SK-N-SH treated with all-trans-retinoic acid at 6 μM for 48 hours (cell line): ENCODE results near the gene TBC1D4.

Experiments used
- ATAC-seq: fragments of 200-7000 bp; cut with Tn5 transposase; 3 replicates; pipeline ENCODE4 v1.9.1; 2020; ENCODE audit warnings: mild to moderate bottlenecking, moderate library complexity
- BACH2 ChIP-seq: fragments of 250-450 bp; sonication (Bioruptor Pico); IDR thresholded peaks from 2 replicates; pipeline ENCODE4 v1.9.0; 2021; ENCODE audit warnings: mild to moderate bottlenecking, borderline replicate concordance
- CREB5 ChIP-seq: fragments of 250-450 bp; sonication (Bioruptor Pico); IDR thresholded peaks from 2 replicates; pipeline ENCODE4 v1.5.1; 2020; ENCODE audit warnings: low read depth, mild to moderate bottlenecking, moderate library complexity
- ESRRG ChIP-seq: fragments of 250-450 bp; sonication (Bioruptor Pico); IDR thresholded peaks from 2 replicates; pipeline ENCODE4 v1.6.1; 2021; ENCODE audit warnings: mild to moderate bottlenecking
- OSR1 ChIP-seq: fragments of 250-450 bp; sonication (Bioruptor Pico); IDR thresholded peaks from 2 replicates; pipeline ENCODE4 v1.8.0; 2022; ENCODE audit warnings: moderate library complexity, mild to moderate bottlenecking, inconsistent platforms
- PPARA ChIP-seq: fragments of 250-450 bp; sonication (Bioruptor Pico); IDR thresholded peaks from 2 replicates; pipeline ENCODE4 v1.5.0; 2020; ENCODE audit warnings: mild to moderate bottlenecking, borderline replicate concordance
- RARB ChIP-seq: fragments of 250-450 bp; sonication (Bioruptor Pico); IDR thresholded peaks from 2 replicates; pipeline ENCODE4 v1.8.0; 2021; ENCODE audit warnings: mild to moderate bottlenecking, moderate library complexity
- SNAI2 ChIP-seq: fragments of 250-450 bp; sonication (Bioruptor Pico); IDR thresholded peaks from 2 replicates; pipeline ENCODE4 v1.5.0; 2020; ENCODE audit warnings: mild to moderate bottlenecking, moderate library complexity
- TCF4 ChIP-seq: fragments of 250-450 bp; sonication (Bioruptor Pico); IDR thresholded peaks from 2 replicates; pipeline ENCODE4 v1.8.0; 2021; ENCODE audit warnings: mild to moderate bottlenecking, moderate library complexity, borderline replicate concordance
- TOX ChIP-seq: fragments of 250-450 bp; sonication (Bioruptor Pico); IDR thresholded peaks from 2 replicates; pipeline ENCODE4 v1.8.0; 2021; ENCODE audit warnings: mild to moderate bottlenecking, moderate library complexity, borderline replicate concordance
- ZFP3 ChIP-seq: fragments of 250-450 bp; sonication (Bioruptor Pico); IDR thresholded peaks from 2 replicates; pipeline ENCODE4 v1.5.0; 2020; ENCODE audit warnings: mild to moderate bottlenecking, moderate library complexity
- ZFP30 ChIP-seq: fragments of 450-650 bp; formaldehyde crosslinking; IDR thresholded peaks from 2 replicates; pipeline ENCODE4 v1.5.0; 2022; ENCODE audit warnings: mild to moderate bottlenecking, moderate library complexity
- ZNF8 ChIP-seq: fragments of 450-650 bp; formaldehyde crosslinking; IDR thresholded peaks from 2 replicates; pipeline ENCODE4 v1.5.0; 2020; ENCODE audit warnings: mild to moderate bottlenecking, moderate library complexity
- TF ChIP-seq, protein P1 (sequence below): fragments of 250-450 bp; sonication (Bioruptor Pico); IDR thresholded peaks from 2 replicates; pipeline ENCODE4 v1.5.1; 2021; ENCODE audit warnings: mild to moderate bottlenecking, moderate library complexity
- TF ChIP-seq, protein P2 (sequence below): fragments of 250-450 bp; sonication (Bioruptor Pico); IDR thresholded peaks from 2 replicates; pipeline ENCODE4 v1.8.0; 2020; ENCODE audit warnings: mild to moderate bottlenecking, moderate library complexity, borderline replicate concordance
- TF ChIP-seq, protein P3 (sequence below): fragments of 250-450 bp; sonication (Bioruptor Pico); IDR thresholded peaks from 2 replicates; pipeline ENCODE4 v1.8.0; 2021; ENCODE audit warnings: low read depth, mild to moderate bottlenecking, moderate library complexity, borderline replicate concordance

The TBC1D4 gene

GRCh38 chr13:75383064-75383715, 98.8 kb downstream of the TBC1D4 start:
- no peak for ATAC-seq
- no peak for TF ChIP-seq BACH2 (CRISPR knock-in tag)
- TF ChIP-seq ESRRG: no peak
- TF ChIP-seq OSR1 (CRISPR knock-in tag): no peak
- TF ChIP-seq, protein P1, sequence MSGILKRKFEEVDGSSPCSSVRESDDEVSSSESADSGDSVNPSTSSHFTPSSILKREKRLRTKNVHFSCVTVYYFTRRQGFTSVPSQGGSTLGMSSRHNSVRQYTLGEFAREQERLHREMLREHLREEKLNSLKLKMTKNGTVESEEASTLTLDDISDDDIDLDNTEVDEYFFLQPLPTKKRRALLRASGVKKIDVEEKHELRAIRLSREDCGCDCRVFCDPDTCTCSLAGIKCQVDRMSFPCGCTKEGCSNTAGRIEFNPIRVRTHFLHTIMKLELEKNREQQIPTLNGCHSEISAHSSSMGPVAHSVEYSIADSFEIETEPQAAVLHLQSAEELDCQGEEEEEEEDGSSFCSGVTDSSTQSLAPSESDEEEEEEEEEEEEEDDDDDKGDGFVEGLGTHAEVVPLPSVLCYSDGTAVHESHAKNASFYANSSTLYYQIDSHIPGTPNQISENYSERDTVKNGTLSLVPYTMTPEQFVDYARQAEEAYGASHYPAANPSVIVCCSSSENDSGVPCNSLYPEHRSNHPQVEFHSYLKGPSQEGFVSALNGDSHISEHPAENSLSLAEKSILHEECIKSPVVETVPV: no peak
- no peak for TF ChIP-seq ZFP3 (CRISPR knock-in tag)
- TF ChIP-seq, protein P2, sequence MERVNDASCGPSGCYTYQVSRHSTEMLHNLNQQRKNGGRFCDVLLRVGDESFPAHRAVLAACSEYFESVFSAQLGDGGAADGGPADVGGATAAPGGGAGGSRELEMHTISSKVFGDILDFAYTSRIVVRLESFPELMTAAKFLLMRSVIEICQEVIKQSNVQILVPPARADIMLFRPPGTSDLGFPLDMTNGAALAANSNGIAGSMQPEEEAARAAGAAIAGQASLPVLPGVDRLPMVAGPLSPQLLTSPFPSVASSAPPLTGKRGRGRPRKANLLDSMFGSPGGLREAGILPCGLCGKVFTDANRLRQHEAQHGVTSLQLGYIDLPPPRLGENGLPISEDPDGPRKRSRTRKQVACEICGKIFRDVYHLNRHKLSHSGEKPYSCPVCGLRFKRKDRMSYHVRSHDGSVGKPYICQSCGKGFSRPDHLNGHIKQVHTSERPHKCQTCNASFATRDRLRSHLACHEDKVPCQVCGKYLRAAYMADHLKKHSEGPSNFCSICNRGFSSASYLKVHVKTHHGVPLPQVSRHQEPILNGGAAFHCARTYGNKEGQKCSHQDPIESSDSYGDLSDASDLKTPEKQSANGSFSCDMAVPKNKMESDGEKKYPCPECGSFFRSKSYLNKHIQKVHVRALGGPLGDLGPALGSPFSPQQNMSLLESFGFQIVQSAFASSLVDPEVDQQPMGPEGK (CRISPR knock-in tag): no peak
- TF ChIP-seq ZNF8 (CRISPR knock-in tag): no peak

- no peak for ATAC-seq
- TF ChIP-seq, protein P3, sequence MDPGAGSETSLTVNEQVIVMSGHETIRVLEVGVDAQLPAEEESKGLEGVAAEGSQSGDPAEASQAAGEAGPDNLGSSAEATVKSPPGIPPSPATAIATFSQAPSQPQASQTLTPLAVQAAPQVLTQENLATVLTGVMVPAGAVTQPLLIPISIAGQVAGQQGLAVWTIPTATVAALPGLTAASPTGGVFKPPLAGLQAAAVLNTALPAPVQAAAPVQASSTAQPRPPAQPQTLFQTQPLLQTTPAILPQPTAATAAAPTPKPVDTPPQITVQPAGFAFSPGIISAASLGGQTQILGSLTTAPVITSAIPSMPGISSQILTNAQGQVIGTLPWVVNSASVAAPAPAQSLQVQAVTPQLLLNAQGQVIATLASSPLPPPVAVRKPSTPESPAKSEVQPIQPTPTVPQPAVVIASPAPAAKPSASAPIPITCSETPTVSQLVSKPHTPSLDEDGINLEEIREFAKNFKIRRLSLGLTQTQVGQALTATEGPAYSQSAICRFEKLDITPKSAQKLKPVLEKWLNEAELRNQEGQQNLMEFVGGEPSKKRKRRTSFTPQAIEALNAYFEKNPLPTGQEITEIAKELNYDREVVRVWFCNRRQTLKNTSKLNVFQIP: no peak
- TF ChIP-seq SNAI2 (CRISPR knock-in tag): no peak
- TF ChIP-seq, protein P2 (CRISPR knock-in tag): no peak
These were observed 103.7 kb downstream of the TBC1D4 start for GRCh38 chr13:75378301-75378700.

GRCh38 chr13:75376792-75377402, 105.1 kb downstream of the TBC1D4 start:
- TF ChIP-seq SNAI2 (CRISPR knock-in tag): no peak
- TF ChIP-seq CREB5 (CRISPR knock-in tag): no peak
- TF ChIP-seq, protein P1: no peak
- TF ChIP-seq BACH2 (CRISPR knock-in tag): no peak
- no peak for TF ChIP-seq ESRRG
- TF ChIP-seq TCF4 (CRISPR knock-in tag): no peak
- TF ChIP-seq PPARA: no peak
- no peak for TF ChIP-seq OSR1 (CRISPR knock-in tag)
- TF ChIP-seq ZFP30 (CRISPR knock-in tag): no peak
- TF ChIP-seq RARB (CRISPR knock-in tag): no peak
- TF ChIP-seq TOX (CRISPR knock-in tag): no peak
- TF ChIP-seq, protein P2 (CRISPR knock-in tag): no peak
- TF ChIP-seq ZNF8 (CRISPR knock-in tag): no peak

More at GRCh38 chr13:75376792-75377402, 105.1 kb downstream of the TBC1D4 start:
- ATAC-seq: no peak
